Measurements from ENCODE around the gene COL5A1.

Gene COL5A1

DNA sequence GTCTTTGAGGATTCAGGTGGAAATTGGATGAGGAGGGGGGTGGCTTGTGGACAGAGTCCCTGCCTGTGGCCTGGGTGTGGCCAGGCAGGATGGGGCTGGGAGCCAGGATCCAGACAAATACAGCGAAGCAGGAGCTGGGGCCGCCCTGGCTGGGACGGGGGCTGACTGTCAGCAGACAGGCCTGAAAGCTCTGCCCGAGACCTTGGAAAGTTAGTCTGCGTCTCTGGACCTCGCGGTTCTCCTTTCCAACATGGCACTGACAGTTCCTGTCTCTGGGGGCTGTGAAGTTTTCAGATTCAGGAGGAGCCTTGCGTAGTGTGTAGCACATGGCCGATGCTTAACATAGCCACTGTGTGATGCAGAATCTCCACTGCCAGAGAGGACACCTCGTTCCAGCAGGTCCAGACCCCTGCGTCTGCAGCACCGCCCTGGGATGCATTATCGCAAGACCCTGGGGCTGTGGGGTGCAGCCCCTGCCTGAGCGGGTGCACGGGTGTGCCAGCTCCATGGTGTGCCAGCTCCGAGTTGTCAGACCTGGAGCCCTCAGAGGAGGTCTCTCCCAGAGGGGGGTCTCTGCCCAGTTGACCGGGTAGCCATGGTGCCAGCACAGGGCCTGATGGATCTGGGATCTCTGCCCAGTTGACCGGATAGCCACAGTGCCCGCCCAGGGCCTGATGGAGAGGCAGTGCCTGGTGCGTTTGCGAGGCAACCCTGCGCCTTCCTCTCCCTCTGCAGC is 89.3 kb downstream of the COL5A1 start:
- DNase-seq, result no peak

DNA sequence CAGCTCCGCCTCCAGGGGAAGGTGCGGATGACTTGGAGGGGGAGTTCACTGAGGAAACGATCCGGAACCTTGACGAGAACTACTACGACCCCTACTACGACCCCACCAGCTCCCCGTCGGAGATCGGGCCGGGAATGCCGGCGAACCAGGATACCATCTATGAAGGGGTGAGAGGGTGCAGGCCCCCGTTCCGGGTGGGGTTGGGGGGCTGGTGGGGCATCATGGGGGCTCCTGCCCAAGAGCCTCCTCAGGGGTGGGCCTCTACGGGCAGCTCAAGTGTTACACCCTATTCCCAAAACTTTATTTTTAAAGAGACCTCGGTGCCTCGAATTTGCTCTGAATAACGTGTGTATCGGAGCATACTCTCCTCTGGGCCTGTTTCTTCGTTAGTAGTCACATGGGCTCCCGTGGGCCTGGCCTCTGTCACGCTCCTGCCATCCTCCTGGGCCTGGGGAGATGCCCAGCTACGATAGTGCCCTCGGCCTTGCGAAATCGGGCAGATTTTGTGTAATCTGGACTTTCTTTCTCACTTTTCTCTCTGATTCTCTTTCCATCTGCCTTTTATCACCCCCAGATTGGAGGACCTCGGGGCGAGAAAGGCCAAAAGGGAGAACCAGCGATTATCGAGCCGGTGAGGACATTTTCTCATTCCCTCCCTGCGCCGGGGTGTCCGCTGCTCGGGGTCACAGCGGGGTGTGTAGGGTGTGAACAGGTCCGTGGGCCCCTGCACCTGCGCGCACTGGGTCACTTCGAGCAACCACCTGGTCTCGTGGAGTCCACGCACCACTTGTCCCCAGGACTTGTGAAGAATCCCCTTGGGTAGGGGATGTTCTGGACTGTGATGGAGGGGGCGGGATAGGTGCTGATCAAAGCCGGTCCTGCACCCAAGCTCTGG is 90.1 kb downstream of the COL5A1 start:
- no peak for DNase-seq

DNA sequence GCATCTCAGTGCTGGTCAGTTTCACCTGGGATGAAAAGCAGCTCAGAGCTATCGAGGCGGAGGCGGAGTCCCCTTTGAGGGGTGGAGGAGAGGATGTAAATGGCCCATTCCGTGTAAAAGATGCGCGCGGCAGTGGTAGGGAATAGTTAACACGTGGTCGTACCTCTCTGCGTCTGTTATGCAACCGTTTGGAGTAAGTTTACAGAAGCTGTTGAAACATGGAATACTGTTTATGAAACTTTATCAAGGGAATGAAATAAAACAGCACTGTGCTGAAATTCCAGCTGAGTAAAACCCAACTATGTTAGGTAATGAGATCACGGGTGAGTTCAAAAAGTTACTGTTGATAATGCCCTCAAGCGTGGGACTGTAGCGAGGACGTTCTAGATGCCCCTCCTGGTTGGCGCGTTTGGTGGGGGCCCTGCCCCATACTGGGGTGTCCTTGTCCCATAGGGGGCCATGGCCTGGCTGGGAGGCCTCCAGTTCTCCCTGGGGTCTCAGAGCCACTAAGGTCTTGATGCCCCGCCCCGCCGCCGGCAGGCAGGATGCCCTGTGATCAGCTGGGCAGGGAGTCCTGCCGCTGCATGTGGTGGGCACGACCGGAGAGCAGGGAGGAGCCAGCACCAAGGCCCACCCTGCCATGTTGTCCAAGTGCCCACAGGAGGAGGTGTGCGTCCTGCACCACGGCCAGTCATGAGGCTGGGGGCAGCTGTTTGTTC is 90.9 kb downstream of the COL5A1 start:
- no peak for DNase-seq

DNA sequence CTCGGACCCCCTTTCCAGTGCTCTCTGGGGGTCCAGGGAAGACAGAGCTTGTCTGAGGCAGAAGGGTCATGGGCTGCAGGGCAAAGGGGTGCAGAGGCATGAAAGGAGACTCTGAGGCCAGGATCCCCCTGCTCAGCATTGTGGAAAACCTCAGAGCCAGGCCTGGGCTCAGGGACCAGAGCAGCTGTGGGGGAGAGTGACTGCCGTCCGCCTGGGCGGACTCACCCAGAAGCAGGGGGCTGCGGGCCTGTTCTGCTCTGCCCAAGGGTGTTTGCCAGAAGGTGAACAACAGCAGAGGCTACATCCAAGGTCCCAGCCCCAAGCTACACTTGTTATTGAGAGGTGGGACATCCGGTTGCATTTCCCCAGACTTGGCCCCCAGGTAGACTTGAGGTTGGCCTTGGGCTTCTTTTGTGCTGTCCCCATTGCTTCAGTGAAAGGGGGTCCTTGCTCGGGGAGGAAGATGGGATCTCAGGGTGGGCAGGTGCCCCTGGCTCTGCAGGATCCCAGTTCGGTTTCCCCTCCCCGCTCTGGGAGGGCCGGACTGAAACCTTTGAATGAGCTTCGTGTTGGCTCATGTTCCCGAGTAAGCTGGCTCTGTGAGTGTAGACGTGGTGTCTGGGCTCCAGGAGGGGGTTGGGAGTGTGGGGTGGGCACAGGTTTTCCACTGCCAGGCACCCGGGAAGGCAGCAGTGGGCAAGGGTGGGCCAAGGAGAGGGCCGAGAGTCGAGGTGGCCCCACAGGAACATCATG is 92.1 kb downstream of the COL5A1 start:
- DNase-seq, result no peak

DNA sequence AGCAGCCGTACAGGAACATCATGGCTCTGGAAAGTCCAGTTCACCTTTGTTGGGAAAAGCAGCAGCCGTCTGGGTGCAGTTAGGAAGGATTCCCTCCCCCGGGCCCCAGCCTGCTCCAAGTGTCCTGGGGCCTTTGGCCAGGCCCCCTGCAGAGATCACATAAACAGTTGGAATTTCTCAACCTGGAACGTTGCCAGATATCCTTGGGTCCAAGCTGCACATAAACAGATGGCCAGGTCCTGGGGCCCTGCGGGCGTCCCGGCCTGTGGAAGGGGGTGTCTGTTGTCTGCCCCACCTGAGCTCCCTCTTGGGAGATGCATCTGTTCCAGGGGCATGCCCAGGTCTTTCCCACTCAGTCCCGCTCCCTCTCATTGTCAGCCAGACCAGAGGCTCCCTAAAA is 92.7 kb downstream of the COL5A1 start:
- DNase-seq, result no peak

DNA sequence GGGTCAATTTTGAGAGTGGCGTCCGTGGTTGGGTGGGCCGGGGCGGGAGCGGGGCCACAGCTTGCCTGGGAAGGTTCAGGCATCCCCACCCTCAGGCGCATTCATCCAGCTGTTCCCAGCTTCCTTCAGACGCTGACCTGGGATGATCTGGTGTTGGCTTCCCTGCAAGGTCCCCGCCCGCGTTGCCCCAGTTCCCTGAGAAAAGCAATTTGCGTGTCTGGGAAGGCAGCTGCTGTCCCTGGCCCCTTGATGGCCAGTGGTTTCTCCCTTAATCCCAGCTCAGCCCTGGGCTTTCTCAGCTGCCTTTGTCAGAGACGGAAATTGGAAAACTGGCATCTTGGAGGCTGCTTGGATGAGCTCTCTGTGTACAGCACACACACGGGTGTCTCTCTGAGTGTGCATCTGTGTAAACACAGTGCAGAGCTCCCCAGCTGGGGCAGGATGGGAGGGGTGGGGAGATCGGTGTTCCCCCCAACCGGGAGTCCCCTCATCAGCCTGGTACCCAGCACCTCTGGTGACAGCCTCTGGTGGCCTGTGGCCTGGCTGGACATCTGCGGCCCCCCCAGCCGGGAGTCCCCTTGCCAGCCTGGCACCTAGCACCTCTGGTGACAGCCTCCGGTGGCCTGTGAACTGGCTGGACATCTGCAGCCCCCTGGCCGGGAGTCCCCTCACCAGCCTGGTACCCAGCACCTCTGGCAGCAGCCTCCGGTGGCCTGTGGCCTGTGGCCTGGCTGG is 94.0 kb downstream of the COL5A1 start:
- no peak for DNase-seq

DNA sequence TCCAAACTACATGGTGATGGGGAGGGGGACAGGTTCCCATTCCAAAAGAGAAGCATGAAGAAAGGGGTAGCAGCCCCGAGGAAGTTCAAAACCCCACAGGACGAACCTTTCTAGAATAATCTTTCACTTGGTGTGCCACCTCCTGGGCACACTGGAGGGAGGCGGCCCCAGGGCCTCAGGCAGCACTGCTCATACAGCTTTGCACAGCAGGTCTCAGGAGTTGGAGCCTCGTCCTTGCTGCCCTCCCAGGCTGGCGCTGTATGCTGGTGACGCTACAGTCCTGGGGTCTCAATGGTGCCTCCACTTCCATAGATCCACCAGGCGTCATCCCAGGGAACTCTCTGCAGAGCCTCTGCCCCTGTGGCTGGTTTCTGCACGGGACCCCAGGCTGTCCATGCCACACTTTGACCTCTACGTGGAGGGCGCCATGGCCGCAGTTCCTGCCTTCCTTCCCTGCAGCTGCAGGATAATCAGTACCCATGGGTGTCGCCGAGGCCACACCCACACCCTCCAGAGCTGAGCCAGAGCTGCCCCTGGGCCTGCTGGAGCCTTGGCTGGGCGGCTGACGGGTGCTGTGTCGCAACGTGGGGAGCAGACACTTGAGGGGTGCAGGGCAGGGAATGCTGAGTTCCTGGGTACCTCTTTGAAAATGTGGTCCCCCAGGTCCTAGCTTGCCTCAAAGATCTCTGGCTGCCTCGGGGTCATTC is 95.3 kb downstream of the COL5A1 start:
- DNase-seq, result no peak

DNA sequence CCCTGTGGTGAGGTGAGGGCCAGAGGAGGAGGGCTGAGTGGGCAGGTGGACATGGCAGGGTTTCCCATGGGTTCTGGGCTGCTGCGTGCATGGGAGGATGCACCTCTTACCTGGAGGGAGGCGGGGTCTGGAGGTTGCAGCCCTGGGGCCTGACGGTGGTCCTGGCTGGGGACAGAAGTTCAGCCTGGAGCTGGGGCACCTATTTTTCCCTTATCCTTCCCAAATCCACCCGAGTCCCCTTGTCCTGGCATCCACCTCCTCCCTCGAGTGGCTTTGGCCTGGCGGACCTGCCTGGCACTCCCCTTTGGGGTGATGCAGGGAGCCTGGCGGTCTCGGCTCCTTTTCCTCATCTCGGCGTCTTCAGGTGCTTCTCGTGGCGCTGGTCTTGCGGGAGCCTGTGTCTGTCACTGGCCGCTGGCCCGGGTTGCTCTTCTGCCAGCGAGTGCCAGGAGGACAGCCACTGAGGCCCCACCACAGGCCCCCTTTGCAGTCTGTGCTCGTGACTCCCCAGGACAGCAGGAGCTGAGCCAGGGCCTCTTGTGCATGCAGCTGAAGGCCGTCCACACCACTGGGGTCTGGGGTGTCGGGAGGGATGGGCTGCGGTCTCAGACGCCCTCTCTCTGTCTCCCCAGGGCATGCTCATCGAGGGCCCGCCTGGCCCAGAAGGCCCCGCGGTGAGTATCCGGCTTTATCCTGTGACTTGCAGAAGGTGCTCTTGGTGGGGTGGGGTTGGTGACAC is 96.4 kb downstream of the COL5A1 start:
- no peak for DNase-seq

DNA sequence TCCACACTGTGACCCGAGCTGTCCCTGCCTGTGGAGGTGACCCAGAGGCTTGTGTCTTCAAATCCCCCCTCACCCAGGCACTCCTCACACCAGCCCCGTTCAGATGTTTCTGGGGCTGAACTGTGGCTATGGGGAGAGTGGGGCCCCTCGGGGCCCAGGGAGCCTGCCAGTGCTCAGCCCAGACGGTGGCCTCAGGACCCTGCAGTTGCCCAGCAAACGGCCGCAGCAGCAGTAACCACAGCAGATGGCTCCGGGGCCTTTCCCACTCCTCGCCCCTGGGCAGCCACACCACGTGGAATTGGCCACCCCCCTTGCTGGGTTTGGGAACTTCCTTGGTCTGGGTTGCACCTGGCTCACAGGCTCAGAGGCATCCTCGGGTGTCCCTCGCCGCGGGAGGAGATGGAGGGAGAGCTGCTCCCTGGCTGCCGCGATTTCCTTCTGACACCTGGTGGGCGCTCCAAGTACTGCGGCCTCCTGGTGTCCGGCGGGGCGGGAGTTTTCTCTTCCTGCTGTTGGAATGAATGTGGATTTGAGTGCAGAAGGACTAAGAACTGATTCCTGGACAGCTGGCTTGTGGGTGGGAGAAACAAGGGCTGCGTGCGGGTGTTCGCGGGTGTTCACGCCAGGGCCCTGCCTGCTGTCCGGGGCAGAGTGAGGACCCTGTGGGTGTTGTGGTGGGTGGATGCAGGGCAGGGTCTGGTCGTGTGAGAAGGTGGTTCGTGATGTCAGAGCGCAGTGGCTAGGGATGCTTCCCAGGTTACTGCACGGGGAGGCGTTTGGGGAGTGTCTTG is 97.5 kb downstream of the COL5A1 start:
- DNase-seq, result peak; percentile 73

DNA sequence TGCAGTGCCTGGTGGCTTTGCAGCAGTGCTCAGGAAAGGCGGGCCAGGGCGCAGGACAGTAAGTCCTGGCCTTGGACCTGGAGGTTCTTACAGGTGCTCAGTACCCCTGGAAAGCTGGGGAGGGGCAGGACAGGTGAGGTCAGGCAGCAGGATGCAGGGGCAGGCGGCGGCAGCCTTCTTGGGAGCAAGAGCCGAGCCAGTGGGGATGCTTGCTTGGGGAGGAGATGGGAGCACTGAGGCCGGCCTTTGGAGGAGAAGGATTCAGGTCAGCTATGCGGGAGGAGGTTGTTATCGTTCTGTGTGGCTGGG is 98.0 kb downstream of the COL5A1 start:
- no peak for DNase-seq

DNA sequence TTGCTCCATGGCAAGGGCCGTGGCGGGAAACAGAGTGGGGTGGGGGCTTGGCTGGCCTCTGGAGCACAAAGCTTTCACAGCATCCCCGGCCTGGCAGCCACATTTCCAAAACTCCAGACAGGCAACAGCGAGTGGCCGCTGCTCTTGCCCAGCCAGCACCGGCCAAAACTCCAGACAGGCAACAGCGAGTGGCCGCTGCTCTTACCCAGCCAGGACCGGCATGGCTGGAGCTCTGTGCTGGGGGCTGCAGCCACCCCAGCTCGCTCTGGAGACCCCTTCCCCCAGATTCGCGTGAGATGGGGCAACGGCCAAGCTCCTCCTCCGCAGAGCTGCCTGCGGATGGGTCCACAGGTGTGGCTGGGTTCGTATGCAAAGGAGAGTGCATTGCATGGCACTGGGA is 98.5 kb downstream of the COL5A1 start:
- no peak for DNase-seq

DNA sequence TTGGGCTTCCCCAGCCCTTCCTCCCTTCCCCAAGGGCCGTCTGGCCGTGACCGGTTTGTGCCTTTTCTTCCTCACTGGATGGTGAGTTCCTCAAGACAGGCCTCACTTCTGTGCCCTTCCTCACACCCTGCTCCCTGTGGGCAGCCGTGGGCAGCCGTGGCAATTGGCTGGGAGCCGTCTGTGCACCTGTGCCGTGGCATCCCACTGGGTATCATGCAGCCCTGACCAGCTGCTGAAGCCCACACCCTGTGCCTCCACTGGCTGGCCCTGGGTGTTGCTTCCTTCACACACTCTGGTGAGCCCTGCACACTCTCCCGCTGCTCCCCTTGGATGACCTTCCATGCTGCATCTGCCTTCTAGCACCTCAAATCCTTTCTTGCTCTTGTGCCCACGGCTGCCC is 100.2 kb downstream of the COL5A1 start:
- DNase-seq, result no peak

DNA sequence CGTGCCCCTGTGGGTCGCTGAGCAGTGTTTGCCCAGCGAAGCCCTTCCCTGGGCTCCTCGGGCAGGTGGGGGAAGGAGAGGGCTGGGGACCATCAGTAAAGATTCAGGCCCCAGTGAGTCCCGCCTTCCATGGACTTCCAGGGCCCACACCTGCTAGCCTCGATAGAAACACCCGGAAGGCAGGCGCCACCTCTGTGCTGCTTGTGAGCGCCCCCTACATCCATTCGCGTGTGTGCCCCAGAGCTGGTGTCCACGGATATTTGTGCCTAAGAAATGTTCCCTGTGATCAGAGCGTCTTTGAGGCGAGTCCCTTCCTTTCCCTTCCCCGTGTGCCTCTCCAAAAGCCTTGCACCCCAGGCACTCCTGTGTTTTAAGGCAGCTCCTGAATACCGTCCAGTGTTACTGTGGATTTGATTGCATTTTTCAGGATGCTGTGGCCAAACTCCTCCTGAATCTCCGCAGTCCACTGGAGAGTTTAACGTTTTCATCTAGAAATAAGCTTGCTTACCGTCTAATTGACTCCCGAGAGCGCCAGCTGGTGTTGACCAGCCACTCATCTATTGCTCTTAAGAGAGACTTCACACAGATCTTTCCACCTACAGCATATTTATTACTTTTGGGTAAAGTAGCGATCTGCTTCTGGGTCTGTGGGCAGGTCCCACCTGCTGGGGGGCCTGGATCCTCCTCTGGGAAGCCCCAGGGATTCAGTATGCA is 101.4 kb downstream of the COL5A1 start:
- DNase-seq, result no peak

DNA sequence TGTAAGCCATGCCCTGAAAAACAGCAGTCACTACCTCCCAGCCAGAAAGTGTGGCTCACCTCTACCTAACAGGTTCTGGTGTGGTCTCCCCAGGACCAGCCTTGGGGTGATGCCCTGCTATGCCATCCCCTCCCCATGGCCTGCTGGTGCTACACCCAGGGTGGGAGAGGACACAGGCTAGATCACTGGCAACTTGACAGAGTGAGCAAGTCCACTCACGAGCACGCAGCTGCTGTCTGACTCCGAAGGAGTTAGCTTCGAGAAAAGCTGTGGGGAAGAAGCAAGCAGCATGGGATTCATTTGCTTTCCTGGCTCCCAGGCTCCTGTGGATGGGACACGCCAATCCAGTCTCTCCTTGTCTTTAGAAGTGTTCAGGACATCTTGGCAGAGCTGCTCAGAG is 102.2 kb downstream of the COL5A1 start:
- no peak for DNase-seq

DNA sequence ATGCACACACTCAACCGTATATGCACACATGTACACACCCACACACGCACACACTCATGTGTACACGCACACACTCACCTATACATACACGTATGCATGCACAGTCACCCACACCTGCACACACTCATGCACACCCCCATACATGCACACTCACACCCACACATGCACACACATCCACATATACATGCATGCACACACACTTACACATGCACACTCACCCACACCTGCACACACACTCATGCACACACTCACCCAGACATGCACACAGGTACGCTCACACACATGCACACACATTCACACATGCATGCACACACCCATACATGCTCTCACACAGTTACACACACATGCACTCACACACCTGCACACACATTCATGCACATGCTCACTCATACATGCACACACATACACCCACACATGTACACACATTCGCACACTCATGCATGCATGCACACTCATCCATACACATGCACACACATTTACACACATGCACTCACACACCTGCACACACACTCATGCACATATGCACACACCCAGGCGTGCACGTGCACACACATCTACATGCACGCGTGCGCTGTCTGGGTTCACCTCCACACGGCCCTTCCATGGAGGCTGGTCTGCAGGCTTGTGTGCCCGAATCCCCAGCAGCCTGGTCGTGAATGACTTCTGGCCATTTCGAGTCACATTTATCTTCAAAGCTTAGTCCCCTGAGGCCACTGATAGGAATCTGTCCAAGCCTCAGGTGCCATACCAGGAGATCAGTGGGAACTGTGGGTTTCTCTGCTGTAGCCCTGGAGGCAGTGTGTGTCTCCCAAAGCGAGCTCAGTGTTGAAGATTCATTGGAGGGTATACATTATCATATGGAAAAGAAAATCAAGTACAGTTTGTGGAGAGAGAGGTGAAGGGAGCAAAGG is 103.0 kb downstream of the COL5A1 start:
- DNase-seq, result no peak

DNA sequence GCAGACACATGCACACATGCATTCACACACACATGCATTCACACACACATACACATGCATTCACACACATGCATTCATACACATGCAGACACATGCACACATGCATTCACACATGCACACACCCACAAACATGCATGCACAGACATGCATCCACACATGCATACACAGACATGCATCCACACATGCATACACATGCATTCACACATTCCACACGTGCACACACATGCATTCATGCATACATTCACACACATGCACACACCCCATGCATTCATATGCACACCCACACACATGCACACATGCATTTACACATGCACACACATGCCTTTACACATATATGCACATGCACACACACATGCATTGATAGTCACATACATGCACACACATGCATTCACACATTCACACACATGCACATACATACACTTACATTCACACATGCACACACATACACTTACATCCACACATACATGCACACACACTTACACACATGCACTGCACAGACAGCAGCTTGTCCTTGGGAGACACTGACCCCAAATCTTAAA is 106.4 kb downstream of the COL5A1 start:
- no peak for DNase-seq

DNA sequence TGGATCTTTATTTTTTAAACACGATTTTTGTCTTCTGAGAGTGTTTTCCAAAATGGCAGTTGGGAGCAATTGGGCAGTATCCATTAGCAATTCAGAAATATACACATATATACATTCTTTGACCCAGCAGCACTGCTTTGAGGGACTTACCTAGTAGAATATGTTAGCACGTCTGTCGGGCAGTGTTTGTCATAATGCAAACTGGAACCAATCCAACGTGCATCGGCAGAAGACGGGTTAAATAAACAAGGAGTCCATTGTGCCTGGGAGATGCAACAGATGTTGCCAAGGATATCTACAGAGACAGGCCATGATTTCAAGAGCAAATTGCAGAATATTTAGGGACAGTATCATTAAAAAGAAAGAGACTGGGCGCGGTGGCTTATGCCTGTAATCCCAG is 107.0 kb downstream of the COL5A1 start:
- no peak for DNase-seq
